Measurements from ENCODE around the gene TMEM37. TPM values are rescaled to one million over a fixed set of nuclear protein-coding genes. Genes with fewer than 3 reads are reported as not detected.

TMEM37 gene
- total RNA-seq, 1 donor from 2014 or later, result 2.3 TPM

DNA sequence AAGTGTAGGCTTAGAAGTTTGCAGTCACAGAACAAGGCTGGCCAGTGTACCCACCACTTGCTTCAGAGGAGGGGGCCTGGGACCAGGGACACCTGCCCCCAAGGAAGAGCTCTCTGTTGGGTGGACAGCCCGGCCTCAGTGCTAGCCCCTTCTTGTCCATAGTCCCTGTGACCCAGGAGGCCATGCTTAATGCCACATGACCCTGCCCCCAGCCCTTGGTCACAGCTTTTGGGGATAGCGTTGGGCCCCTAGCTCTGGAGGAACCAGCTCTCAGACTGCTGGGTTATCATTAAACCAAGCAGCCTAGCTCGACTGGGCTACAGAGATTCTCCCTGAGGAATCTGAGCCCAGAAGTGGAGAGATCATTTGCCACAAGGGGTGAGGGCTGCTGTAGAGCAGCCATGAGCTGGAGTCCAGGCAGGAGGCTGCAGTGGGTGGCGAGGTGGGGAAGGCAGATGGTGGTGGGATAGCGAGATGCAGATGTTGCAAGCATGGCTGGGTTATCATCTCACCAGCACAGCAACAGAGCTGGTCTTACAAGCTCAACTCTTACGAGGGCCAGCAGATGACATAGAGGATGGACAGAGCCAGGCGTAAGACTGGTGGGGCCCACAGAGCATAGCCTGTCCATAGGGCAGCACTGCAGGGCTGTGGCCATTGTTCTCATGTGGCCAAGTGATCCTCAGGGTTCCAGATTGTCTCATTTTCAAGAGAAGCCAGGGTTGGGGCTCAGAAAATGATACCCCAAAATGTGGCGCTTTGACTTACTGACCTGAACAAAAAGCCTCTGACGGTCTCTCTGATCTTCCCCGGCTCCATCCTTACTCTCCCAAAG, 7.2 kb upstream of the TMEM37 start:
- intact Hi-C loops (cut with DNase I), result no loop called here
- no peak for TF ChIP-seq CTCF (IDR thresholded peaks at IDR 0.05)

DNA sequence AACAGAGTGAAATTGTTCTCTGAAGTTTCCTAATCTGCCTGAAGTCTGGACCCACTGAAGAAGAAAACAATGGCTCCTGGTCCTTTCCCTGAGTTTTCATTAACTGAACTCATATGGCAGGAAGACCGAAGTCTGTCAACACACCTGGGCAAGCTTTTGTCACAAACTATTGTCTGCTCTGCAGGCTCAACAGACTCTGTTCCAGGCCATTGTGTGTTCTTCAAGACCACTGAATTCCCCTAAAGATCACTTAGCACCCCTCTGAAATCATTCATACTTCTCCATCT, 6.6 kb upstream of the TMEM37 start:
- Histone ChIP-seq H3K4me1 (no peaks in the 10 kb centered on the region), H3K27ac (no peak overlapping the region), H3K4me3 (no peak overlapping the region), H3K27me3 (no peaks in the 10 kb centered on the region), H3K36me3 (no peaks in the 10 kb centered on the region), H3K9me3 (no peaks in the 10 kb centered on the region)
- no peak for DNase-seq (ENCODE audit: low spot score in 2 of 2)
- intact Hi-C loops (cut with DNase I), result no loop called here
- TF ChIP-seq CTCF (IDR thresholded peaks at IDR 0.05), result no peak

More for the DNA sequence above, 7.2 kb upstream of the TMEM37 start:
- Histone ChIP-seq H3K27ac (no peak overlapping the region), H3K4me3 (no peak overlapping the region), H3K36me3 (no peaks in the 10 kb centered on the region), H3K27me3 (no peaks in the 10 kb centered on the region), H3K9me3 (no peaks in the 10 kb centered on the region), H3K4me1 (no peaks in the 10 kb centered on the region)
- DNase-seq (ENCODE audit: low spot score in 2 of 2), result no peak

DNA sequence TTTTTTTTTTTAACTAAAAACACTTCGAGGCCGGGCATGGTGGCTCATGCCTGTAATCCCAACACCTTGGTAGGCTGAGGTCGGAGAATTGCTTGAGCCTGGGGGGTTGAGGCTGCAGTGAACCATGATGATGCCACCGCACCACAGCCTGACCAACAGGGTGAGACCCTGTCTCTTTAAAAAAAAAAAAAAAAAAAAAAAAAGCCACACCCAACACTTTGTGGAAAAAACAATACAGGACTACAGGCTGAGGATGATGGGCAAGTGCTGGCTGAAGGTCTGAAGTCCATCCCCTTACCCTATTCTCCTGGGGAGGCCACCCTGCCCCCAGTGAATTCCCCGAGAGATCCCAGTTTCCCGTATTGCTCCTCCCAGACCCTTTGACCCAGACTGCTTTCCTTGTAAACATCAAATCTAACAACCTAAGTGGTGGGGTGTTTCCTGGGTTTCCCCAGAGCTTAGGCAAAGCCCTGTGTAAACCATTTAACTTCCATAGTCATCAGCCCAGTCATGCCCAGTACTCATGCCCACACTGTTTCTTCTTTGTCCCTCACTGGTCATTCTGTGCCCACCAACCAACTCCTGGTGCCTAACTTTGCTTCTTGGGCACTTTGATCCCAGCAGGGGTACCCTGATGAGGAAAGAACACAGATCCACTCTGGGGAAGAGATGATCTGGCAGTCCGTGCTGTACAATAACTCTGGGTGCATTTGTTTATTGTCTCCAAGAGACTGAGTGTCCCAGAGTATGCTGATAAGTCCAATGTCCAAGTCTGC, 5.8 kb upstream of the TMEM37 start:
- intact Hi-C loops (cut with DNase I), result no loop called here

DNA sequence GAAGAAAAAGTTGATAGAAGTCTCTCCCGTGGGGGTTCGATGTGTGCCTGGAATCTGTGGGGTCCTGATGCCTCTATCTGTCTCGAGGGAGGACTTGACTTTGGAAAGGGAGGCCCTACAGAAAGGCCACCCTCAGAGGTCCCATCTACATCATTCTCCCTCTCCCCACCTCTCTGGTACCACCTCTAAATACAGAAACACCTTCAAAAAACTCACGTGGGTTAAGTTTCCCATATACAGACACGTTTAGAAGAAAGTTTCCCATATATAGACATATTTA, 5.3 kb upstream of the TMEM37 start:
- Histone ChIP-seq H3K4me1 (no peaks in the 10 kb centered on the region), H3K9me3 (no peaks in the 10 kb centered on the region), H3K27ac (no peak overlapping the region), H3K4me3 (no peak overlapping the region), H3K27me3 (no peaks in the 10 kb centered on the region), H3K36me3 (no peaks in the 10 kb centered on the region)
- DNase-seq (ENCODE audit: low spot score in 2 of 2), result no peak
- intact Hi-C loops (cut with DNase I), result no loop called here
- TF ChIP-seq CTCF (IDR thresholded peaks at IDR 0.05), result no peak

More for the DNA sequence above, 5.8 kb upstream of the TMEM37 start:
- peak in 1 of 2 donors; percentile 22 for DNase-seq (ENCODE audit: low spot score in 2 of 2)
- Histone ChIP-seq H3K4me3 (no peak overlapping the region), H3K4me1 (no peaks in the 10 kb centered on the region), H3K36me3 (no peaks in the 10 kb centered on the region), H3K27ac (no peak overlapping the region), H3K9me3 (no peaks in the 10 kb centered on the region), H3K27me3 (no peaks in the 10 kb centered on the region)
- TF ChIP-seq CTCF (IDR thresholded peaks at IDR 0.05), result no peak

GRCh38 chr2:119426801-119427395, 4.8 kb upstream of the TMEM37 start:
- Histone ChIP-seq H3K4me1 (peaks cover 0 to under 1% of the 10 kb centered on the region in 2 donors), H3K27me3 (no peaks in the 10 kb centered on the region), H3K36me3 (no peaks in the 10 kb centered on the region), H3K4me3 (no peak overlapping the region), H3K27ac (no peak overlapping the region), H3K9me3 (no peaks in the 10 kb centered on the region)
- TF ChIP-seq CTCF (IDR thresholded peaks at IDR 0.05), result no peak
- intact Hi-C loops (cut with DNase I), result no loop called here
- peak in 1 of 2 donors; percentile 65 for DNase-seq (ENCODE audit: low spot score in 2 of 2)
